ENCODE results near the gene TNK2. TPM values are rescaled to one million over a fixed set of nuclear protein-coding genes. Genes with fewer than 3 reads are reported as not detected.

TNK2 gene
- total and polyA plus RNA-seq, 2 donors (not counting 3 experiments of a cell fraction or from before 2014, with no cell fraction given), result 18.6 to 71.6 TPM

- Histone ChIP-seq H3K27ac (ENCODE audit: insufficient read depth, low read depth, low read length) (no peak overlapping the region), H3K79me2 (ENCODE audit: control insufficient read depth, insufficient read depth, low read length) (no peaks in the 10 kb centered on the region), H3K9ac (replicated peaks; ENCODE audit: extremely low read depth, insufficient read depth, low read length) (no peak overlapping the region), H3K4me3 (replicated peaks in 1 of 3; ENCODE audit: insufficient read depth in 1 of 3, low read depth in 1 of 3, low read length in 3 of 3) (no peak overlapping the region), H2AFZ (ENCODE audit: low read depth, low read length) (no peak overlapping the region), H3K36me3 (ENCODE audit: control insufficient read depth in 2 of 2, extremely low read depth in 1 of 2, insufficient read depth in 2 of 2, low read length in 2 of 2) (no peaks in the 10 kb centered on the region), H3K9me3 (replicated peaks; ENCODE audit: control insufficient read depth, insufficient read depth, low read length) (no peaks in the 10 kb centered on the region), H3K9me1 (replicated peaks; ENCODE audit: control insufficient read depth, extremely low read depth, insufficient read depth, low read length) (no peaks in the 10 kb centered on the region), H3K27me3 (ENCODE audit: control insufficient read depth in 2 of 2, insufficient read depth in 2 of 2, low read length in 2 of 2) (peaks cover 0 to 3% of the 10 kb centered on the region in 2 experiments), H3K4me1 (ENCODE audit: control insufficient read depth, extremely low read depth, insufficient read depth, low read length) (no peaks in the 10 kb centered on the region), H3K4me2 (ENCODE audit: insufficient read depth, low read length) (no peak overlapping the region), H4K20me1 (replicated peaks; ENCODE audit: control insufficient read depth, extremely low read depth, insufficient read depth, low read length) (no peaks in the 10 kb centered on the region)
- no peak for TF ChIP-seq MYC (IDR thresholded peaks at IDR 0.05; ENCODE audit: low read depth, low read length)
- no peak for TF ChIP-seq POLR2A (IDR thresholded peaks at IDR 0.05; ENCODE audit: low read depth, low read length)
- no peak for TF ChIP-seq EZH2 (IDR thresholded peaks at IDR 0.05; ENCODE audit: borderline replicate concordance, low read depth, low read length, severe bottlenecking)
- TF ChIP-seq POLR2AphosphoS5 (IDR thresholded peaks at IDR 0.05; ENCODE audit: insufficient read depth, low read depth, low read length), result no peak
- no peak for TF ChIP-seq CTCF (IDR thresholded peaks at IDR 0.05; ENCODE audit: extremely low read depth in 1 of 2, insufficient read depth in 1 of 2, low read depth in 1 of 2, low read length in 2 of 2)
- TF ChIP-seq FOS (IDR thresholded peaks at IDR 0.05; ENCODE audit: borderline replicate concordance, insufficient read depth, low read length), result no peak
- TF ChIP-seq GATA2 (IDR thresholded peaks at IDR 0.05; ENCODE audit: insufficient read depth, insufficient read length, low read depth, low read length), result no peak
- no peak for TF ChIP-seq JUN (IDR thresholded peaks at IDR 0.05; ENCODE audit: borderline replicate concordance, insufficient read depth, insufficient read length, low read depth)
- TF ChIP-seq MAX (IDR thresholded peaks at IDR 0.05; ENCODE audit: insufficient read depth, insufficient read length), result no peak
- POLR2A ChIA-PET, result no interaction called here
- intact Hi-C loops (cut with micrococcal nuclease) (no loop called here), dilution Hi-C loops (cut with MboI; ENCODE audit: extremely low pct_ligation_motif_present, low sequenced_read_pairs) (no loop called here)
- no peak for DNase-seq (ENCODE audit: low read depth, low spot score)
- no peak for FAIRE-seq
- CTCF ChIA-PET, result no interaction called here
- BruUV-seq (replicated peaks), result no TSS peak
These were observed 84.4 kb downstream of the TNK2 start for GRCh38 chr3:195823999-195824398.

Measured in endothelial cell of umbilical vein (primary cell).